ENCODE results near the gene OIT3.

DNA sequence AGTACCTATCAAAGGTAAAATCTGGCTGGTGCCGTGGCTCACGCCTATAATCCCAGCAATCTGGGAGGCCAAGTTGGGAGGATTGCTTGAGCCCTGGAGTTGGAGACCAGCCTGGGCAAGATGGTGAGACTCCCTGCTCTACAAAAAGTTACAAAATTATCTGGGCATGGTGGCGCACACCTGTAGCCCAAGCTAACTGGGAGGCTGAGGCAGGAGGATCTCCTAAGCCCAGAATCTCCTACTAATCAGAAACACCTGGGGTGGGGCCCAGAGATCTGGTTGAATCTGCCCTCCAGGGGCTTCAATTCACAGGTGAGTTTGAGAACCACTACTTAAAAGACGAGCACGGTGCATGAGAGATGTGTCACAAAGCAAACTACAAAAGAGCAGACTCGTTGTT is 58.6 kb downstream of the OIT3 start:
- TF ChIP-seq, protein P1, sequence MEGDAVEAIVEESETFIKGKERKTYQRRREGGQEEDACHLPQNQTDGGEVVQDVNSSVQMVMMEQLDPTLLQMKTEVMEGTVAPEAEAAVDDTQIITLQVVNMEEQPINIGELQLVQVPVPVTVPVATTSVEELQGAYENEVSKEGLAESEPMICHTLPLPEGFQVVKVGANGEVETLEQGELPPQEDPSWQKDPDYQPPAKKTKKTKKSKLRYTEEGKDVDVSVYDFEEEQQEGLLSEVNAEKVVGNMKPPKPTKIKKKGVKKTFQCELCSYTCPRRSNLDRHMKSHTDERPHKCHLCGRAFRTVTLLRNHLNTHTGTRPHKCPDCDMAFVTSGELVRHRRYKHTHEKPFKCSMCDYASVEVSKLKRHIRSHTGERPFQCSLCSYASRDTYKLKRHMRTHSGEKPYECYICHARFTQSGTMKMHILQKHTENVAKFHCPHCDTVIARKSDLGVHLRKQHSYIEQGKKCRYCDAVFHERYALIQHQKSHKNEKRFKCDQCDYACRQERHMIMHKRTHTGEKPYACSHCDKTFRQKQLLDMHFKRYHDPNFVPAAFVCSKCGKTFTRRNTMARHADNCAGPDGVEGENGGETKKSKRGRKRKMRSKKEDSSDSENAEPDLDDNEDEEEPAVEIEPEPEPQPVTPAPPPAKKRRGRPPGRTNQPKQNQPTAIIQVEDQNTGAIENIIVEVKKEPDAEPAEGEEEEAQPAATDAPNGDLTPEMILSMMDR (IDR thresholded peaks at IDR 0.05; ENCODE audit: insufficient read depth, low read depth, low read length): no peak
- no peak for TF ChIP-seq EZH2 (IDR thresholded peaks at IDR 0.05; ENCODE audit: insufficient read depth, low read length)
